Effector memory CD4-positive, alpha-beta T cell (primary cell): Measurements from ENCODE around the gene KIAA0319L.

Source experiments
- DNase-seq, 3 donors: peaks; one replicate each; pipeline ENCODE4 v3.0.0-alpha.2; 2020
- H3K27ac ChIP-seq: 2 replicates; pipeline ENCODE4 v1.7.0; 2013; ENCODE audit warnings: mild to moderate bottlenecking, low read length, moderate library complexity; ENCODE audit not compliant: insufficient read depth, poor library complexity, severe bottlenecking
- H3K27me3 ChIP-seq: replicated peaks from 2 replicates; pipeline ENCODE4 v1.7.0; 2013; ENCODE audit warnings: mild to moderate bottlenecking, low read length; ENCODE audit not compliant: insufficient read depth, control insufficient read depth, poor library complexity, severe bottlenecking
- H3K36me3 ChIP-seq: 2 replicates; pipeline ENCODE4 v1.7.0; 2013; ENCODE audit warnings: mild to moderate bottlenecking, low read length, moderate library complexity; ENCODE audit not compliant: control insufficient read depth, insufficient read depth
- H3K4me1 ChIP-seq: 2 replicates; pipeline ENCODE4 v1.7.0; 2013; ENCODE audit warnings: low read length, mild to moderate bottlenecking; ENCODE audit not compliant: control insufficient read depth, insufficient read depth, poor library complexity, severe bottlenecking
- H3K4me3 ChIP-seq: 2 replicates; pipeline ENCODE4 v1.7.0; 2013; ENCODE audit warnings: low read length, low read depth, mild to moderate bottlenecking; ENCODE audit not compliant: insufficient read depth, poor library complexity, severe bottlenecking
- H3K9me3 ChIP-seq: 2 replicates; pipeline ENCODE4 v1.7.0; 2013; ENCODE audit warnings: mild to moderate bottlenecking, low read length, moderate library complexity; ENCODE audit not compliant: control insufficient read depth

The KIAA0319L gene

GRCh38 chr1:35518183-35518582 is 39.0 kb downstream of the KIAA0319L start:
- no peaks in the 10 kb centered on the region for H3K27me3 ChIP-seq
- no peak for DNase-seq
- H3K27ac ChIP-seq = no peak overlapping the region
- H3K36me3 ChIP-seq = no peaks in the 10 kb centered on the region
- H3K4me3 ChIP-seq = no peak overlapping the region
- H3K9me3 ChIP-seq = no peaks in the 10 kb centered on the region
- H3K4me1 ChIP-seq = no peaks in the 10 kb centered on the region

GRCh38 chr1:35511305-35511704 is 45.9 kb downstream of the KIAA0319L start:
- H3K4me1 ChIP-seq = peaks cover 21% of the 10 kb centered on the region

GRCh38 chr1:35509558-35509957 is 47.6 kb downstream of the KIAA0319L start:
- H3K4me3 ChIP-seq = no peak overlapping the region
- H3K27ac ChIP-seq = no peak overlapping the region
- no peak for DNase-seq
- peaks cover 35% of the 10 kb centered on the region for H3K4me1 ChIP-seq
- no peaks in the 10 kb centered on the region for H3K9me3 ChIP-seq
- H3K27me3 ChIP-seq = no peaks in the 10 kb centered on the region
- no peaks in the 10 kb centered on the region for H3K36me3 ChIP-seq

More at GRCh38 chr1:35511305-35511704, 45.9 kb downstream of the KIAA0319L start:
- DNase-seq = no peak
- Histone ChIP-seq H3K27ac (no peak overlapping the region), H3K9me3 (no peaks in the 10 kb centered on the region), H3K27me3 (no peaks in the 10 kb centered on the region), H3K36me3 (no peaks in the 10 kb centered on the region), H3K4me3 (no peak overlapping the region)

- Histone ChIP-seq H3K27ac (peak overlapping the region; percentile 49), H3K4me1 (peaks cover 35% of the 10 kb centered on the region), H3K9me3 (no peaks in the 10 kb centered on the region), H3K4me3 (no peak overlapping the region), H3K27me3 (no peaks in the 10 kb centered on the region), H3K36me3 (no peaks in the 10 kb centered on the region)
- DNase-seq = no peak
Measured at GRCh38 chr1:35507947-35508346, 49.3 kb downstream of the KIAA0319L start.

- H3K4me1 ChIP-seq = peaks cover 35% of the 10 kb centered on the region
Measured at GRCh38 chr1:35506960-35507912, 50.0 kb downstream of the KIAA0319L start.

GRCh38 chr1:35505911-35506798 is 51.0 kb downstream of the KIAA0319L start:
- Histone ChIP-seq H3K4me1 (peaks cover 35% of the 10 kb centered on the region), H3K9me3 (no peaks in the 10 kb centered on the region), H3K4me3 (peak overlapping the region; percentile 15), H3K36me3 (no peaks in the 10 kb centered on the region), H3K27ac (peak overlapping the region; percentile 68), H3K27me3 (no peaks in the 10 kb centered on the region)
- peak; percentile 45 to 62 (median 49) for DNase-seq

More at GRCh38 chr1:35506960-35507912, 50.0 kb downstream of the KIAA0319L start:
- Histone ChIP-seq H3K27ac (peak overlapping the region; percentile 68), H3K36me3 (no peaks in the 10 kb centered on the region), H3K9me3 (no peaks in the 10 kb centered on the region), H3K4me3 (peak overlapping the region; percentile 15), H3K27me3 (no peaks in the 10 kb centered on the region)
- no peak for DNase-seq

- Histone ChIP-seq H3K27me3 (no peaks in the 10 kb centered on the region), H3K4me3 (no peak overlapping the region), H3K27ac (no peak overlapping the region), H3K4me1 (peaks cover 29% of the 10 kb centered on the region), H3K36me3 (no peaks in the 10 kb centered on the region), H3K9me3 (no peaks in the 10 kb centered on the region)
- no peak for DNase-seq
Measured at GRCh38 chr1:35502242-35502641, 55.0 kb downstream of the KIAA0319L start.

GRCh38 chr1:35500439-35500838 is 56.8 kb downstream of the KIAA0319L start:
- no peak overlapping the region for H3K27ac ChIP-seq
- H3K9me3 ChIP-seq = no peaks in the 10 kb centered on the region
- H3K36me3 ChIP-seq = no peaks in the 10 kb centered on the region
- DNase-seq = no peak
- peaks cover 12% of the 10 kb centered on the region for H3K4me1 ChIP-seq
- H3K27me3 ChIP-seq = no peaks in the 10 kb centered on the region
- no peak overlapping the region for H3K4me3 ChIP-seq

- Histone ChIP-seq H3K27me3 (no peaks in the 10 kb centered on the region), H3K4me3 (no peak overlapping the region), H3K27ac (peak overlapping the region; percentile 33)
Measured at GRCh38 chr1:35499652-35500176, 57.5 kb downstream of the KIAA0319L start.

More at GRCh38 chr1:35499652-35500176, 57.5 kb downstream of the KIAA0319L start:
- peak; percentile 34 to 50 (median 42) for DNase-seq
- H3K4me1 ChIP-seq = peaks cover 7% of the 10 kb centered on the region
- no peaks in the 10 kb centered on the region for H3K36me3 ChIP-seq
- H3K9me3 ChIP-seq = no peaks in the 10 kb centered on the region
